UCSD-AML1 (cell line): ENCODE data around the gene TRAK1.

Experiments used
- DNase-seq: peaks from one replicate; lab custom pipeline; 2025; ENCODE audit not compliant: unreplicated experiment; lab: John Stamatoyannopoulos, UW

Gene TRAK1

GRCh38 chr3:42175386-42176240 lies 84.5 kb downstream of the TRAK1 start:
- no peak for DNase-seq

DNA sequence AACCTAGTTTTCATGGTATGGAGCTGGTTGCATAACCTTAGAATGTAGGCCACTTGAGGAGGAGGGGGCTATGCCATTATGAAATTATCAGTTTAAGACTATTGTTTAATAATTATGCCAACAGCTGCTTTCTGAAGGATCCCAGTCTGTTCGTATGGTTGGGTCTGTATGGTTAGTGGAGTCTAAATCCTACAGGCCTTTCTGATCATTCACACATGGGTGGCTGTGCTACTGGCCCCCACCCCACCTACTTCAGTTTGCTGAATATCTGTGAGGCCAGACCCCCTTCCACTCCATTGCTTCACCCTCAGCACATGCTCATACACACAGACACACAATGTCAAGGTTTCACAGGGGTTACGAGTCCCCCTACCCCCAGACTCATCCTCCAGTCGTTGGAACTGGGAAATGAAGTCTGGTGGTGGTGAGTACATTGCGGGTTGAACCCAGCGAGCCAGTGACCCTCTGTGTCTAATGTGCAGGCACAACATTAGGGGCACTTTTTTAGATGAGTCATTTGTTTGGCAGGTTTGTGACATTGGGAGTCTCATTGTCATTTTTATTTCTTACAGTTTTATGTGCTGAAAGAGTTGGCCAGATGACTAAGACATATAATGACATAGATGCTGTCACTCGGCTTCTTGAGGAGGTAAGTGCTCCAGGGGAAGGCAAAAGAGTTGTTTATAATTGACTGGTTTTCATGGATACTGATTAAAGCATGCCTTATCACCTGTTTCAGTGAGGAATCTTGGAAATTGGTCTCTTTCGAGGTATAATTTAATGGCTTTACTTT lies 85.3 kb downstream of the TRAK1 start:
- no peak for DNase-seq

DNA sequence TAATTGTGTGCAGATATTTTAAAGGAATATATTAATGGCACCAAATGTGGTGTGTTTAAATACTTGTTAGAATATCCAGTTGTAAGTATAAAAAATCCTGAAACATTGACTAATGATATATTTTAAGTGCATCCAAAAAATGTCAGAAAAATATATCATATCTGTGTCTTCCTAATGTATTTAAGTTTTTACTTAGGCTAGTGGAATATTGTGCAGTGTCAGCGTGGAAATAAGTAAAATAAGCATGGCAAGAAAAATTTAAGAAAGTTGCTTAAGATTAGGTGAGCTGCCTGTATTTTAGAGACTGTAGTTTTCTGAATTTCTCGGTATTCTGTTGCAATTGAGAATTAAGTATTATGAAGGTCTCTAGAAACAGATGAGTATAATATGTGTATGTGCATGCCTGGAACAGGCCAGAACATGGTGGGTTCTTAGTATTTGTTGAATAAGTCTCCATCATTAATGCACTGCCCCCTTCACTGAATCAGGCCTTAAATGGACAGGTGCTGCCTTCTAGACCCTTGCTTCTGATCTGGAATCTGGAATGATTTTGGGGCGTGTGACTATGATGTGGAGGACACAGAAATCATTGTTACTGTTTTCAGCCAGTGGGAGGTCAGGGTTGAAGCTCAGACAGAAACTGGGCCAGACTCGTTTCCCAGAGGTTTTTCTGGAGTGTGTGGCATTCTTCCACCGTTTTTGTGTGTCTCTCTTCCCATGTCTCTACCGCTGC lies 86.1 kb downstream of the TRAK1 start:
- DNase-seq, result no peak

DNA sequence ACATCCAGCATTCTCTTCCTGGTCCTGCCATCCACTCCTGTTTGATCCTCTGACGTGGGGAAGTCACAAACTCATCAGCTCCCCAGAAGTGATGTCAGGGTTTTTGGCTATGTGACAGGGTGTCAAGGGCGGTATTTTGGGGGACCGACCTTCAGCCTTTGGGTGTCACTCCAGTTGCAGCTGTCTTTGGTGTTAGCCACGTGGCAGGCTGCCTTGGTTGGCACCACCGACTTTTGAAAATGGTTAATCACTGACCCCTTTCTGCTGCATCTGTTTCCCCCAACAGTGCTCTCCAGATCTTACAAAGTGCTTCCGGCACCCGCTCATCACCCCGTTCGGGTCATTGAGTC lies 86.6 kb downstream of the TRAK1 start:
- no peak for DNase-seq

DNA sequence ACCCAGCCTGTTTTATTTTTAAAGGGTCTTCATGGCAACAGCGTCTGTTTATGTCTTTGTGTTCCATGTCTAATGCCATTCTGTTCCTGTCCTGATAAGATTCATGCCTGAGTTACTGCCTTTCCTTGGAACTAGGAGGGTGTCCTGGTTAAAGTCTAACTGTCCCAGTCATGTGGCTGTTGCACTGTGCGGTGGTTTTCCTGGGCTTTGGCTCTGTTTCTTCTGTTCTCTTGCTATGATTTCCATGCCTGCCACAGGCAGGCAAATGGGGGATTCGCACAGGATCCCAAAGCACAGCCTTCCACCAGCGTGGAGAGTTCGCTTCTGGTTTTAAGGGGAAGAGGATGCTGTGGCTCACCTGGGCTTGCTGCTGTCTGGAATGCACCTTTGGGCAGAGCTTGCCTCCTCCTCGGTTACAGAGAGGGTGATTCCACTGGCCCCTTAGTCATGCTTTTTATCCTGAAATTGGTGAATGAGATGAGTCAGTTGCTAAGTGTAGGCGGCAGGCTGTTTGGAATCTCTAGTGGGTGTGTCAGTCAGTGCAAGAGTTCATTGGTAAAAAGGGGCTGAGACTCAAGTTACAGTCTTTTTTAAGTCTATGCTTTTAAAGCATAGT lies 88.1 kb downstream of the TRAK1 start:
- DNase-seq, result no peak

- DNase-seq, result no peak
Observed at GRCh38 chr3:42180901-42181300, 89.7 kb downstream of the TRAK1 start.

GRCh38 chr3:42182555-42182954 lies 91.4 kb downstream of the TRAK1 start:
- no peak for DNase-seq

DNA sequence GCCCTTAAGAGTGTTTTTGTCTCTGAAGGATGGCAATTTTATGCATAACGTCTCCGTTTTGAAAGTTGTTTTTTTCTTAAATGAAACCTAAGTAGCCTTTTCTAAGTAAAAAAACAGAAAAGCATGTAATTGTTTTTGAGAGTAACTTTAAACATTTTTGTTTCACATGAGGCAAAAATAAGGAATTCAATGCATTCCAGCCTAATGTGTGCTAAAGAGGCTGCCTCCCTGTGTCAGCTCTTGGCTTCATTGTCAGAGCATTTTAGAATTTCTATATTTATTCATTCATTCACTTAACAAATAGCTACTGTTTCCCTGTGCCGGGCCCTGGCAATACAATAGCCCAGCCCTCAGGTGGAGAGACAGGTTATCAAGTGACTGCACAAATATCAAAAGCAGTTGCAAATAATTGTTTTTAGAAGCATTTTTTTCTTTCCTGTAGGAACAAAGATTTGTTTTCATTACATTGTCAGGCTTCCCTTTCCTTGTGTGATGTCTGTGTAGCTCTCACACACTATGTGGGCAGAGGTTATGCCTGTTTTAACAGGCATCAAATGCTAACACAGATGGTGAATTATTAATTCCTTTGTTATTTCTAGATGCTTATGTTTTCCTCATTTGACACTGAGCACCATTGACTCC lies 93.0 kb downstream of the TRAK1 start:
- no peak for DNase-seq

DNA sequence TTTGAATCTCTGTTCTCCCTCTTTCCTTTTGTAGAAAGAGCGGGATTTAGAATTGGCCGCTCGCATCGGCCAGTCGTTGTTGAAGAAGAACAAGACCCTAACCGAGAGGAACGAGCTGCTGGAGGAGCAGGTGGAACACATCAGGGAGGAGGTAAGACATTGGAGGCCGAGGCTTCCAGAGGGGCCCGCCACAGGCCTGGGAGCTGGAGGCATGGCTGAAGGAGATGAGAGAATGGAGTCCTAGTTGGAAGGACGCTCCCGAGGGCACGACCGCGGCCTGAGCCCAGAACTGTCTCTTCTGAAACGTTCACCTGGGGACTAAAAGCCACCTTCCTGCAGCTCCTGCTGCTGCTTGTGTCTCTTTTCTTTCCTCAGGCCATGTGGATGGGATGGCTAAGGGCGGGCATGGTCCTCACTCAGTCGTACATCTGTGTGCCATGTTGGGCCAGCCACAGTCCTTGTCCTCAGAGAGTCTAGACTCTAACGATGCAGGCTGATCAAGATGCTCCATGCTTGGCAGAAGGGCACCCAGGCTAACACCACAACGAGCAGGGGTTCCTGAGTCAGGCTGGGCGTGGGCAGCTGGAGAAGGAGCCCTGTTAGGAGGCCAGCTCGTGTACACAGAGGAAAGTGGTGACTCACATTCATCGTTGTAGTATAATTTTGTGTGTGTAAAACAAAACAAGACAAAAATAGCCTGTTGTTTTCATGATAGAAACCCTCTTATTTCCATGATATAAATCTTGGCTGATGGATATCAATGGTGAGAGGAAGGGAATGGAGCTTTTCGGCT lies 93.7 kb downstream of the TRAK1 start:
- DNase-seq, result no peak

DNA sequence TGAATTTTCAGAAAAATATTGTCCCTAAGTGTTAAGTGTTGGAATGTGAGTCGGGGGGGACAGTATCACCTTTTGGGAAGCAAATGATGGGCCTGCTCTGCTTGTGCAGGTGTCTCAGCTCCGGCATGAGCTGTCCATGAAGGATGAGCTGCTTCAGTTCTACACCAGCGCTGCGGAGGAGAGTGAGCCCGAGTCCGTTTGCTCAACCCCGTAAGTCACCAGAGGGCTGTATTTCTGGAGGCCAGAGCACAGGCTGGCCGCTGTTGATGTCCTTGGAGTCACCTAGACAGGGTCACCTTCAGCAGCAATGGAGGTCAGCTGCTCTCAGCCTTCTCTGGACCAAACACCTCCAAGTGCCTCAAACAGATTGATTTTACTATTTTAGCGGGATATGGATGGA lies 96.8 kb downstream of the TRAK1 start:
- DNase-seq, result no peak

DNA sequence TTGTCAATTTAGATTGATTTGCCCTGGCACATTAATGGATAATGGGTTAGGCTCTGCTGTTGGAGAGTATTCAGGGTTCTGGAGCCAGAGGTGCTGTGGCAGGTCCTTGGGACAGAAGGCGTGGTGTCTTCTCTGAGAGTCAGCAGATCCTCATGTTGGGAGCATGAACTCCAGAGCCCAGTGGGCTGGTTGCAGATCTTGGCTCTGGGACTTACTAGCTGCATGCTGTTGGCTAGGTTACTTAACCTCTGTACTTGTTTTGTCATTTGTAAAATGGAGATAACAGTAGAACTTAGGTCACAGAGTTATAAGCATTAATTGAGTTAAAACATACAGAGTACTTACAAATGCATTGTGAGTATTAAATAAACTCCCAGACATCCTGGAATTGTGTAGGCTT lies 97.2 kb downstream of the TRAK1 start:
- no peak for DNase-seq

GRCh38 chr3:42189001-42189460 lies 97.9 kb downstream of the TRAK1 start:
- DNase-seq, result no peak

GRCh38 chr3:42189736-42190135 lies 98.6 kb downstream of the TRAK1 start:
- no peak for DNase-seq

GRCh38 chr3:42190701-42191442 lies 99.7 kb downstream of the TRAK1 start:
- DNase-seq, result peak; percentile 38

DNA sequence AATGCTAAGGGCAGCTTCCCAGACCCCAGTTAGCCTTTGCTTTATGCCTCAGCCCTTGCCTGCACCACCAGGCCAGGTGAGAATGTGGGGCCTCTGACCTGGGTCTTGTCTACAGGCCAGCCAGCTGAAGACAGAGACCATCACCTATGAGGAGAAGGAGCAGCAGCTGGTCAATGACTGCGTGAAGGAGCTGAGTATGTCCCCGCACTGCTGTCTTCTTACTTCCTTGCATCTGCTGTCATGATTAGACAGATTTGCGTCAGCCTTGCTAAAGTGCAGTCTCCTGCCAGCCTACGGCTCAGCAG lies 100.2 kb downstream of the TRAK1 start:
- no peak for DNase-seq

GRCh38 chr3:42192334-42193200 lies 101.4 kb downstream of the TRAK1 start:
- DNase-seq, result peak; percentile 29

GRCh38 chr3:42194943-42195510 lies 103.9 kb downstream of the TRAK1 start:
- DNase-seq, result no peak

GRCh38 chr3:42195879-42196330 lies 104.7 kb downstream of the TRAK1 start:
- no peak for DNase-seq
